Measurements from ENCODE around the gene NTMT1. TPM values are rescaled to one million over a fixed set of nuclear protein-coding genes. Genes with fewer than 3 reads are reported as not detected.

The NTMT1 gene
- 22.4 and 31.1 TPM in 2 replicates for total RNA-seq (2014; rRNA removed; shearing (Covaris generic); ENCODE audit: low replicate concordance)

DNA sequence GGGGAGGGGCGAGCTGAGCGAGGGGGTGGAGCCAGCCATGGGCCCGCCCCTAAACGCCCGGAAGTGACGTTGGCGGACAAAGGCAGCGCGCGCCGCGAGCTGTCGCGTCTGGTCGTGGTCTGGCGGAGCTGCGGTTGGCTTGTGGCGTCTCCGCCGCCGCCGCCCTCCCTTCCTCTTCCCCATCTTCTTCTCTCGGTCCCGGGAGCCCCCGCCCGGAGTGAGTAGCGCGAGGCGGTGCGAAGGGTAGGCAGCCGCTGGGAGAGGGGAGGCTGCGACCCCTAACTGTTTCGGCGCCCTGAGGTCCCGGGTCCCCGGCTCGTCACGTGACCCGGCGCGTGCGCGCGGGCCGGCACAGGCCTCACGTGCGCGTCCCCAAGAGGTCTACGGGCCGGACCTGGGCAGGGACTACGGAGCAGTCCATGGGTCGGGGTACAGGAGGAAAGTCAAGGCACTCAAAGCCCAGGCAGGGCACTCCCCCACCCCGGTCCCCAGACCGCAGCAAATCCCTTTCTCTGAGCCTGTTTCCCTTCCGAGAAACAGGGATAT is at the start of gene NTMT1:
Gene NTMT1 (plus strand): TSS at position 85 of the 546 bp plus-strand sequence. CDS start 6,541 bp downstream, outside the sequence.
- H3K79me2 ChIP-seq (ENCODE audit: low read length) = peaks cover 51% of the 10 kb centered on the region
- H4K20me1 ChIP-seq (ENCODE audit: insufficient read depth, low read depth, low read length) = peaks cover 47% of the 10 kb centered on the region
- peak within 1 kb of the TSS; percentile 48; the same call in 1 of the 2 replicates for H2AFZ ChIP-seq (ENCODE audit: low read length)
- DNase-seq = peak; percentile 93
- H3K9me3 ChIP-seq (ENCODE audit: low read length) = no peaks in the 10 kb centered on the region
- H3K4me1 ChIP-seq (ENCODE audit: low read length) = peaks cover 44% of the 10 kb centered on the region
- peak within 1 kb of the TSS; percentile 89 for H3K4me2 ChIP-seq (ENCODE audit: low read depth, low read length, poor library complexity, severe bottlenecking)
- H3K27me3 ChIP-seq (ENCODE audit: low read length) = no peaks in the 10 kb centered on the region
- peak within 1 kb of the TSS; percentile 68 for H3K27ac ChIP-seq (ENCODE audit: low read length)
- H3K9ac ChIP-seq (ENCODE audit: low read length) = peak within 1 kb of the TSS; percentile 85
- no peaks in the 10 kb centered on the region for H3K9me2 ChIP-seq (replicated peaks; ENCODE audit: insufficient read depth, low read length)
- H3K36me3 ChIP-seq (ENCODE audit: insufficient read depth, low read length) = peaks cover 22% of the 10 kb centered on the region; the same call in 1 of the 2 replicates
- peak within 1 kb of the TSS; percentile 86 for H3K4me3 ChIP-seq (ENCODE audit: low read length)

GRCh38 chr9:129576546-129577543 is 49.1 kb upstream of the NTMT1 start:
- Histone ChIP-seq H3K36me3 (ENCODE audit: insufficient read depth, low read length) (no peaks in the 10 kb centered on the region), H3K9me2 (replicated peaks; ENCODE audit: insufficient read depth, low read length) (no peaks in the 10 kb centered on the region), H3K27ac (ENCODE audit: low read length) (no peak overlapping the region), H3K4me2 (ENCODE audit: low read depth, low read length, poor library complexity, severe bottlenecking) (no peak overlapping the region), H3K4me3 (ENCODE audit: low read length) (no peak overlapping the region), H3K79me2 (ENCODE audit: low read length) (no peaks in the 10 kb centered on the region), H3K27me3 (ENCODE audit: low read length) (no peaks in the 10 kb centered on the region), H2AFZ (ENCODE audit: low read length) (no peak overlapping the region), H3K9me3 (ENCODE audit: low read length) (no peaks in the 10 kb centered on the region), H3K4me1 (ENCODE audit: low read length) (no peaks in the 10 kb centered on the region), H3K9ac (ENCODE audit: low read length) (no peak overlapping the region), H4K20me1 (ENCODE audit: insufficient read depth, low read depth, low read length) (no peaks in the 10 kb centered on the region)
- DNase-seq = no peak

DNA sequence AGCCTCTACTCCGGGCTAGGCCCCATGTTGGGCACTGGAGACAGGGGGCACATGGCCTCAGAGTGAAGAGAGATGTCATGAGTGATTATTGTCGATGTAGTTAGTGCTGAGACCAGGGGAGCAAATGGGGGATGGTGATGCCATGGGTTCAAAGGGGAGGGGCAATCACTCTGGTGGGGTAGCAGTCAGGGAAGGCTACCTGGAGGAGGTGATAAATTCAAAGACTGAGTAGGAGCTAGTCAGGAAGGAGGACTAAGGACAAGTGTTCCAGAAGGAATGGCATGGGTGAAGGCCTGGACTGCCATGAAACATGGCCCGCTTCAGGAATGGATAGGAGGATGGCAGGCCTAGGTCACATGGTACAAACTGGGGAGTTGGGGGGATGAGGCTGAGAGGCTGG is 46.7 kb upstream of the NTMT1 start:
- DNase-seq = no peak
- H4K20me1 ChIP-seq (ENCODE audit: insufficient read depth, low read depth, low read length) = no peaks in the 10 kb centered on the region
- no peak overlapping the region for H2AFZ ChIP-seq (ENCODE audit: low read length)
- no peaks in the 10 kb centered on the region for H3K9me2 ChIP-seq (replicated peaks; ENCODE audit: insufficient read depth, low read length)
- H3K4me2 ChIP-seq (ENCODE audit: low read depth, low read length, poor library complexity, severe bottlenecking) = no peak overlapping the region
- H3K4me1 ChIP-seq (ENCODE audit: low read length) = no peaks in the 10 kb centered on the region
- H3K36me3 ChIP-seq (ENCODE audit: insufficient read depth, low read length) = no peaks in the 10 kb centered on the region
- H3K79me2 ChIP-seq (ENCODE audit: low read length) = no peaks in the 10 kb centered on the region
- no peaks in the 10 kb centered on the region; the same call in 1 of the 2 replicates for H3K9me3 ChIP-seq (ENCODE audit: low read length)
- no peak overlapping the region for H3K4me3 ChIP-seq (ENCODE audit: low read length)
- H3K9ac ChIP-seq (ENCODE audit: low read length) = no peak overlapping the region
- no peak overlapping the region for H3K27ac ChIP-seq (ENCODE audit: low read length)
- no peaks in the 10 kb centered on the region for H3K27me3 ChIP-seq (ENCODE audit: low read length)

DNA sequence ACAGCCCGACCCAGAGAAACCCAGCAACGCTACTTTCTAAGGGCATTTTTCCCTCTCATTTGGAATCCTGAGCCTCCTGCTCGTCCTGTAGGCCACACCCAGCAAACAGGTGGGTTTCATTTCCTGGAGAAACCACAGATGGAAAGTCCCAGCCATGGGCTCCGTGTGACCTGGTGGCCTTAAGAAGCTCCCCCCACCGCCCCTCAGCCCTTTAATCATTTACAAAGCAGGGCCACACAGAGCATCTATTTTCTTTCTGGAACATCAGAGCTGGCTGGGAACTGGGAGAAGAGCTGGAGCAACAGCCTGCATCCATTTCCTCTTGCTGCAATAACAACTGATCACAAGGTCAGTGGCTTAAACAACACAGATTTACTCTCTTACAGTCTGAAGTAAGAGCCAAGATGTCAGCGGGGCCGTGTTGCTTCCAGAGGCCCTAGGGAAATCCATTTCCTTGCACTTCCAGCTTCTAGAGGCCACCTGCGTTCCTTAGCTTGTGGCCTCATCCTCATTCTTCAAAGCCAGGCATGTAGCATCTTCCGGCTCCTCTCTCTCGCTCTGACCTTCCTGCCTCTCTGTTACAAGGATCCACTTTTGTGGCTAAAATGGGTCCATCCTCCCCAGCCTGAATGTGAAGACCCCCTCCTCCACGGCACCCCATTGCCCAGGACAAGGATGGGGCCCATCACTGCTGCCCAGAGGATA is 45.6 kb upstream of the NTMT1 start:
- H3K9ac ChIP-seq (ENCODE audit: low read length) = no peak overlapping the region

GRCh38 chr9:129581505-129582189 is 44.3 kb upstream of the NTMT1 start:
- H3K27me3 ChIP-seq (ENCODE audit: low read length) = no peaks in the 10 kb centered on the region
- no peak overlapping the region for H3K4me2 ChIP-seq (ENCODE audit: low read depth, low read length, poor library complexity, severe bottlenecking)
- H3K9me3 ChIP-seq (ENCODE audit: low read length) = no peaks in the 10 kb centered on the region; the same call in 1 of the 2 replicates
- H3K4me1 ChIP-seq (ENCODE audit: low read length) = no peaks in the 10 kb centered on the region
- H2AFZ ChIP-seq (ENCODE audit: low read length) = no peak overlapping the region
- H3K27ac ChIP-seq (ENCODE audit: low read length) = no peak overlapping the region
- no peaks in the 10 kb centered on the region for H4K20me1 ChIP-seq (ENCODE audit: insufficient read depth, low read depth, low read length)
- H3K36me3 ChIP-seq (ENCODE audit: insufficient read depth, low read length) = no peaks in the 10 kb centered on the region
- no peak overlapping the region for H3K4me3 ChIP-seq (ENCODE audit: low read length)
- no peaks in the 10 kb centered on the region for H3K9me2 ChIP-seq (replicated peaks; ENCODE audit: insufficient read depth, low read length)
- H3K9ac ChIP-seq (ENCODE audit: low read length) = no peak overlapping the region
- no peaks in the 10 kb centered on the region for H3K79me2 ChIP-seq (ENCODE audit: low read length)
- no peak for DNase-seq

More for the DNA sequence above, 45.6 kb upstream of the NTMT1 start:
- Histone ChIP-seq H3K9me2 (replicated peaks; ENCODE audit: insufficient read depth, low read length) (no peaks in the 10 kb centered on the region), H3K4me2 (ENCODE audit: low read depth, low read length, poor library complexity, severe bottlenecking) (no peak overlapping the region), H3K79me2 (ENCODE audit: low read length) (no peaks in the 10 kb centered on the region), H3K27me3 (ENCODE audit: low read length) (no peaks in the 10 kb centered on the region), H4K20me1 (ENCODE audit: insufficient read depth, low read depth, low read length) (no peaks in the 10 kb centered on the region), H3K27ac (ENCODE audit: low read length) (no peak overlapping the region), H3K4me3 (ENCODE audit: low read length) (no peak overlapping the region), H3K4me1 (ENCODE audit: low read length) (no peaks in the 10 kb centered on the region), H3K36me3 (ENCODE audit: insufficient read depth, low read length) (no peaks in the 10 kb centered on the region), H2AFZ (ENCODE audit: low read length) (no peak overlapping the region), H3K9me3 (ENCODE audit: low read length) (no peaks in the 10 kb centered on the region; the same call in 1 of the 2 replicates)
- no peak for DNase-seq

DNA sequence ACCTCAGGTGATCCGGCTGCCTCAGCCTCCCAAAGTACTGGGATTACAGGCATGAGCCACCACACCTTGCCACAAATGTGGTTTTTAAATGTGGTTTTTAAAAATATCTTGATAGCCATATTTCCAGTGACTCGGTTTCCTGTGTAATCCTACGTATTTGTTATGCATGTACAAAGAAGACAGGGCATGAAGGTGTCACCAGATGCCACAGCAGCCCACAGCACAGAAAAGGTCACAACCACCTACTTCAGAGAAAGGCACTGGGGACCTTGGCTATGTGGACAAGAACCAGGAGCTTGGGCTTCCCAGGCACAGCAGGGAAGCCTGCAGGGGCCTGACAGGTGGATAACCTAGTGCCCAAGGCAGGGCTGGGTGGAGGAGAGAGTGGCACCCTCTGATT is 43.1 kb upstream of the NTMT1 start:
- Histone ChIP-seq H3K9ac (ENCODE audit: low read length) (no peak overlapping the region), H4K20me1 (ENCODE audit: insufficient read depth, low read depth, low read length) (no peaks in the 10 kb centered on the region), H3K27me3 (ENCODE audit: low read length) (no peaks in the 10 kb centered on the region), H3K9me3 (ENCODE audit: low read length) (no peaks in the 10 kb centered on the region; the same call in 1 of the 2 replicates), H3K27ac (ENCODE audit: low read length) (no peak overlapping the region), H3K4me3 (ENCODE audit: low read length) (no peak overlapping the region), H3K9me2 (replicated peaks; ENCODE audit: insufficient read depth, low read length) (no peaks in the 10 kb centered on the region), H3K4me2 (ENCODE audit: low read depth, low read length, poor library complexity, severe bottlenecking) (no peak overlapping the region), H3K36me3 (ENCODE audit: insufficient read depth, low read length) (no peaks in the 10 kb centered on the region), H3K4me1 (ENCODE audit: low read length) (no peaks in the 10 kb centered on the region), H3K79me2 (ENCODE audit: low read length) (no peaks in the 10 kb centered on the region), H2AFZ (ENCODE audit: low read length) (no peak overlapping the region)
- no peak for DNase-seq

- H3K9ac ChIP-seq (ENCODE audit: low read length) = no peak overlapping the region
- H3K9me3 ChIP-seq (ENCODE audit: low read length) = no peaks in the 10 kb centered on the region; the same call in 1 of the 2 replicates
- no peaks in the 10 kb centered on the region for H3K4me1 ChIP-seq (ENCODE audit: low read length)
- no peaks in the 10 kb centered on the region for H4K20me1 ChIP-seq (ENCODE audit: insufficient read depth, low read depth, low read length)
- no peak overlapping the region for H3K27ac ChIP-seq (ENCODE audit: low read length)
- H3K27me3 ChIP-seq (ENCODE audit: low read length) = no peaks in the 10 kb centered on the region
- H3K4me2 ChIP-seq (ENCODE audit: low read depth, low read length, poor library complexity, severe bottlenecking) = no peak overlapping the region
- H3K36me3 ChIP-seq (ENCODE audit: insufficient read depth, low read length) = no peaks in the 10 kb centered on the region
- H3K9me2 ChIP-seq (replicated peaks; ENCODE audit: insufficient read depth, low read length) = no peaks in the 10 kb centered on the region
- DNase-seq = no peak
- no peak overlapping the region for H2AFZ ChIP-seq (ENCODE audit: low read length)
- H3K4me3 ChIP-seq (ENCODE audit: low read length) = no peak overlapping the region
- H3K79me2 ChIP-seq (ENCODE audit: low read length) = no peaks in the 10 kb centered on the region
These were observed 42.5 kb upstream of the NTMT1 start for GRCh38 chr9:129583308-129584038.

All from Karpas-422 (cell line).